ENCODE data around the gene HACL1.

Gene HACL1

DNA sequence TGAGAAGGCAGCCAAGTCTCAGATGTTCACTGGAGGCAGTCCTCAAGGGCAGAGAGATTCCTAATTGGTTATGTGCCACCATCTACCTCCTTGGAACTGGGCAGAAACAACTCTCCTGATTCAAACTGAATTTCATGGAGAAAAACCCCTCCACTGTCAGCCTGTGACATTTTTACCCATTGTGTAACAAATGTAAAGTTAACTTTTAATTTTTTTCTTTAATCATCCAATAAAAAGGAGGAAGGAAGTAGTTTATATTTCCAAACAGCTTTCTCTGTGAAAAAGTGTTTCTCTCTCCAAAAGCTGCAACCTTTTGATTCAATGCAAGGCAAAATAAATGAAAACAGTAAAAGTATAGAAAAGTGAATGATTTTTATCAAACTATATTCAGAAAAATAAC is 79.4 kb downstream of the HACL1 start:
- DNase-seq = no peak

DNA sequence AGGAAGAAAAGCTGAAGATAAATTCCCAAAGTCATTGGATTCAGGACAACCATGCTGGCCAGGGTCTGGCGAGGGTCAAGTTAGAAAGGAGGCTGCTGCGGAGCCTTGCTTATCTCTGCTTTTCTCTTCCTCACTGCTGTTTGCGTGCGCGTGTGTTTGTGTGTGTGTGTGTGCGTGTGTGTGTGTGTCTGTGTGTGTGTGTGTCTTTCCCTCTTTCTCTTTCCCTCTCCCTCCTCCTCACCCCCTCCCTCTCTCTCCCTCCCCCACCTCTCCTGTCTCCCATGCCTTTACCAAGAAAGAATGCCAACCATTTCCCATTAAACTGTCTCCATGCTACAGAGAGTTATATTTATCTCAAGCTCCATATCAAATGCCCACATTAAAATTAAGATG is 79.8 kb downstream of the HACL1 start, which contains the start of gene COLQ:
Gene COLQ, minus strand, starts transcription at position 134 of the 393 bp plus-strand sequence. Its CDS starts 81 bp downstream, at position 53.
- DNase-seq = no peak

DNA sequence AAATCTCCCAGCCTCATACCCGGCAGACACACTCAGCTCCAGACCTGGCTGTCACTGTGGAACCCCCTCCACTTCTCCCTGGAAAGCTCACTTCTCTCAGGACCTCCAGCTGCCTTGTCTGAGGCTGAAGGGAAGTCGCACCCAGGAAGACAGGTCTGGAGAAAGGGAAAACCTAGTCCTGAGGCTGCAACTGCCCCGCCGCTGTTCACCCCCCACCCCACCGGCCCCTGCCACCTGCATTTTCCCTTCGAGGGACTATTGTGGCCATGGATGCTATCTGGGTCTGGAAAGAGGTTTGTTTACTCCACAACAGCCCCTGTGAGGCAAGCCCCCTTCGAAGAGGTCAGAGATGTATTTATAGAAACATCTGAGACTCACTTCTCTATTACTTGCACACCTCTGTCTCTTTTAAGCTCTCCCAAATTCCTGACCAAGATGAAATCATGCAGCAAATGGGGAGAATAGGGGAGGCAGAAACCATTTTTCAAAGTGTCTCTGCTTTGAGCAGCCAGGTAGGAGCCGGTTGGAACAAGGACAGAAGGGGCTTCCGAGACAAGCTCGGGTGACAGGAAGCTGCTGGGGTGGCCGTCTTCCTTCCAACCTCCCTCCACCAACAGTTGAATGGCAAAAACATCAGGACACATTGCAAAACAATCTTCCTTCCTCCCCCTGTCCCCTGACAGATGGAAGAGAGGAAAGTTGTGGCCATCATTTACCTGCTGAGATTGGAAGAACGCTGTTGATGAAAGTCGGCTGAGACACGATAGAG is 80.4 kb downstream of the HACL1 start:
- DNase-seq = no peak

DNA sequence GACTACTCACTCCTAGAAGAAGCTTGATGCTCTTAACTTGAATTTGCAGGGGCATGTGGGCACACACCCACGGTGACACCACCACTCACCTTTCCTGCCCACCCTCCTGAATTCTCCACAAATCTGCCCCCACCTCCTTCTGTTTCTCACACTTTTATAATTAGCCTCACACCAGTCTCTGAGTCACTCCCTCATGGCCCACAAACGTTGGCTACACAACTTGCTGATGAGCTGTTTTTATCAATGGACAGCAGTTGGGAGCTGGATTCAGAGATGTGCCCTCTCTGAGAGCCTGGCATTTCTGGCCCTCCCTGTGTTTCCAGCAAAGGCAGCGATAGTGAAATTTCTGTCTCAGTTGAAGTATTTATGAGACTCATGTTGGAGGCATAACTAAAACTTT is 81.2 kb downstream of the HACL1 start:
- DNase-seq = no peak

DNA sequence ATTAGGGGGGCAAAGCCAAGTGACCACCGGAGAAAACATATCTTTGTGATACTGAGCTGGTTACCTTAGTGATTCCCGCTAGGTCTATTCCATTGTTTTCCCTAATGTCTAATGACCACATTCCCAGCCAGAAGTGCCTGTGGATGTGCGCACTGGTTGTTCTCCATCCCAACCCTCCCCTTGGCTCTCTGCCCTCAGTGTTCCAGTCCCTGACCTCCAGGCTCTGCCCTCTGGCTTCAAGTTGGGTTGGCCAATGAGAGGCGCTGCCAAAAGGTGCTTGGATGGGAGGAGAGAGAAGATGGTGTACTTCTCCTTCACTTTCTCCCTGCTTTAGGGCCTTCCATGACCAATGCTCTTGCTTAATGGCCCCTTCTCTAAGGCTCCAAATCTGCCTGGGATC is 82.3 kb downstream of the HACL1 start:
- DNase-seq = no peak

DNA sequence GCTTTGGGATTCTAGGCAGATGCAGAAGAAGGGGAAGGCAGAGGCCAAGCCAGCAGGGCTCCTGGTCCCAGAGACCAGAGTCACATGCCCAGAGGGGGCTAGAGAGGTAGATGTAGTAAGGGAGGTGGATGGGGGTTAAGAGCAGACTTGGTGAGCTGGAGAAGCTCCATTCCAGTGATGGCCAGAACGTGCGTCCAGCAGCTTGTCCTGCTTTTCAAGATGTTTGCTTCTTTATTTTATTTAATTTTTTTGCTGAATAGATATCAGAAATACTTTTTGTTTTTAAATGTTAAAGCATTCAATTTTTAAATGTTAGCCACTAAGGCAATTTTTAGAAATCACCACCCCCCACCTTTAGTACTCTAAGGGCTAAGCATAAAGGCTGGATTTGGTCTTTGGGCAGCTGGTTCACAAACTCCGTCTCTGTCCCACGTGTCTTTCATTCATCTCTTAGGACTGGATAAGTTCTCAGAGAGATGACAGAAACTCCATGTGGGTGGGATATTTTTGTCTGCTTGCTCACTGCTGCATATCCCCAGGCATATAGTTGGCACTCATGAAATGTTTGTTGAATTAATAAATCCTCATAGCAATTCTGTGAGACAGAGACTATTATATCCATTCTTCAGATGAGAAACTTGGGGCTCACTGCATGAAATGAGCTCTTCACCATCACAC is 86.6 kb downstream of the HACL1 start:
- no peak for DNase-seq

DNA sequence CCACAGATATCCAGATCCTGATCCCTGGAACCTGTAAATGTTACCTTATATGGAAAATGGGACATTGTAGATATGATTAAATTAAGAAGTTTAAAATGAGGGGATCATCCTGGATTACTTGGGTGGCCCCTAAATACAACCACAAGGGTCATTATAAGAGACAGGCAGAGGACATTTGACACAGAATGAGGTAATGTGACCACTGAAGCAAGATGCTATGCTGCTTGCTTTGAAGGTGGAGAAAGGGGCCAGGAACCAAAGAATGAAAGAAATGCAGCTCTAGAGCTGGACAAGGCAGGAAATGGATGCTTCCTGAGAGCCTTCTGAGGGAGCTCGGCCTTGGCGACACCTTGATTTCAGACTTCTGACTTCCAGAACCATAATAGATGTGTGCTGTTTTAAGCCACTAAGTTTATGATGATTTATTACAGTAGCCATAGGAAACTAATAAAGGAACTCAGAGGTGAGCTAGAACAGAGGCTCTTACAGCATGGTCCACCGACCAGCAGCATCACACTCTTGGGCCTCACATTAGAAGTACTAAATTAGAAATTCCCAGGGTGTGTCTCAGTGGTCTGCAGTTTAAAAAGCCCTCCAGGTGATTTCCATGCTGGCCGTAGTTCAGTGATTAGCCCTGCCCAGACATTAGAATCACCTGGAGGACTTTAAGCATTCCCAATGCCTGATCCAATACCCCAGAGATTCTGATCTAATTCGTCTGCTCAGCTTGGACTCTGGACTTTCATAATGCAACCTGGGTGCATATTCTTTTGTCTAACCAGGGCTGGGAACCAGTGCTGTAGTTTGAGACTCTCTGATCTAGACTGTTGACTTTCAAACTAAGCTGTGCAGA is 87.3 kb downstream of the HACL1 start:
- no peak for DNase-seq

DNA sequence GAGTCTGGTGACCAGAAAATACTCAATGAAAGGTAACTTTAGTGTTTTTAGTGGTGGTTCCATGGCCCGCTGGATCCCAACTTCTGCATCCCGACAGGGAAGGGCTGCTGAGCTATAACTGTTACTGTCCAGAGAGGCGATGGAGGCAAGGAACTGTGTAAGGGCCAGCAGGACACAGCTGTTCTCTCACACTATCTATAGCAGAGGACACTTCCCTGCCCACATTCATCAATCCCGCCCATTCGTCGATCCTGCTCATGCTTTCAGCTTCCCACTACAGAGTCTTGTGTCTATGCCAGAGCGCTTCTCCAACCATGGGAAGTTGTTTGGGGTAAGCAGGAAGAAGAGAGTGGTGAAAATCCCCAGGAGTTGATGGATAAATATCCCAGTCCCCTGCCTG is 88.3 kb downstream of the HACL1 start:
- no peak for DNase-seq

DNA sequence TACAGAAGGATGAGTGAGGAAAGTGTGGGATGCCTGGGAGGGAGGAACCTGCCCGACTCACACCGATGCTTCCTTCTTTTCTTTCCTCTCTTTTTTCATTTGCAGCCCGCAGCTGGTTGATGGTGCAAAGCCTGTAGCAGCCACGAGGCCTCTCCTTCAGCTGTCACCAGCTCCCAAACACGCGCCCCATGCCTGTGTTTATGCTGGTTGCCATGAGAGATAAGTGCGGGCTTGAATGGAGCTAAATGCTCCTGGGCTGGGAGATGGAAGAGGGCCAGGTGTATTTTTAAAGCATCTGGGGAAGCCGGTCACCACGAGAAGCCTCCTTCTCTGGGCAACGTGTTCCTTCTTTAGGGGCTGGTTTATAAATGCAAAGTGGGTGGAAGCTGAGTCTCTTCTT is 89.2 kb downstream of the HACL1 start:
- no peak for DNase-seq

DNA sequence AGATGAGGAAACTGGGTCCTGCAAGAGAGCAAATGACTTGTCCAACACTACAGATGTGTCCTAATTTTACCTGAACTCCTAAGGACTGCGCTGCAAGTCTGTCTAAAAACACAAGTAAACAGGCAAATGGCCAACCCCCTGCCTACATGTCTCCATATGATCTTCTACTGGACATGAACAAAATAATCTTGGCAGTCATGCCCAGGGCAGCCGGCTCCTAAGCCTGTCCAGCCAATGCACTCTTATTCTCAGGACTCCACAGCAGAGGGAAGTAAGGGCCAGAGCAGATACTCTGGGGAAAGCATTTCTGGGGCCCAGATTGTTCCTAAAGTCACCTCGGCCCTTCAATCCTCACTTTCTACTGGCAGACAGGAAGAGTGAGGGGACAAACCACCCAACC is 90.2 kb downstream of the HACL1 start:
- no peak for DNase-seq

Data from kidney glomerular epithelial cell (primary cell).